HG03439 (cell line): Measurements from ENCODE around the gene KCTD2.

Experiments
- ATAC-seq: cut with Tn5 transposase; IDR thresholded peaks from one replicate; pipeline ENCODE4 v1.9.1; 2021; ENCODE audit warnings: mild to moderate bottlenecking, moderate library complexity; ENCODE audit not compliant: unreplicated experiment

Gene KCTD2

DNA sequence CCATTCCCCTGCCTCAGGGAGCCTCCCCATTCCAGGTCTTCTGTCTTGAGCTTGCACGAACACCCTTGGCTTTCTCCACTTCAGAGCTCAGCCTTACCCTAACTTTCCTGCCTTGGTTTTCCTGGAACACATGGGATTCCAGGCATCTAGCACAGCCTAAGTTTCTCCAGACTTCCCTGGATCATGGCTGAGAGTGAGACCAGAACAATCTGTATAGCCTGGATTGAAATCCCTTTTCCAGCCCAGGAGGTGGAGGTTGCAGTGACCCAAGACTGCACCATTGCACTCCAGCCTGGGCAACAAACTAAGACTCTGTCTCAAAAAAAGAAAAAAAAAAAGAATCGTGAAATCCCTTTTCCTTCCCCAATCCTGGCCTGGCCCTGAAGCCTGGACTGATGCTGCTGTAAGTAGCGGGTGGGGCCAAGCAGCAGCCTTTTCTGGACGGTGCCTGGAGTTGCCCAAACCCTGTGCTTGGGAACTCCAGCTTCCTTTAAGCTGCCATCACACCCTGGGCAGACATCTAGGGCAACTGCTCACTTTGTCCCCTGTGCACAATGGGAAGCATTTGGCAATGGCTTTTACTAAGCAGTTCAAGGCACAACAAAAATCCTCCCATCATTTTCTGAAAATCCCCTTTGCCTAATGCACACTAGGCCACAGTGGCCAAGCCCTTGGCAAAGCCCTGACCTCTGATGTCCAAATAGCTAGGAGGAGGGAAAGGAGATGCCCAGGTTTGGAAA lies 28.7 kb downstream of the KCTD2 start:
- ATAC-seq = no peak

DNA sequence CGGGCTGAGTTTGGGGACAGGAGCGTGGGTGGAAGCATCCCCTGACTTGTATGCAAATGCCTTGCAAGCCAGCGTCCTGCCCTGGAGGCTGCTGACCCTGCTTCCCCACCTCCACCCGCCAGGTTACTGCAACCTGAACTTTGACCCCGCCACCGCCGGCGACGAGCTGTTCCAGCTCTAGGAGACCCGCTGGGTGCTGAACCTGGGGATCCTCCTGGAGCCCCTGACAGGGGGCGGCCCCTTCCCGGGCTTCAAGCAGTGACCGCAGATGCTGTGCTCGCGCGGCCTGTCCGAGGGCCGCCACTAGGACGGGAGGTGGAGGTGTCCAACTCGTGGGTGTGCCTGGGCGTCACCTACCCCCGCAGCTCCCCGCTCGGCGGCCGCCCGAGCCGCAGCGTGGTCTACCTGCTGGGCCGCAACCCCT lies 30.1 kb downstream of the KCTD2 start:
- ATAC-seq = no peak

DNA sequence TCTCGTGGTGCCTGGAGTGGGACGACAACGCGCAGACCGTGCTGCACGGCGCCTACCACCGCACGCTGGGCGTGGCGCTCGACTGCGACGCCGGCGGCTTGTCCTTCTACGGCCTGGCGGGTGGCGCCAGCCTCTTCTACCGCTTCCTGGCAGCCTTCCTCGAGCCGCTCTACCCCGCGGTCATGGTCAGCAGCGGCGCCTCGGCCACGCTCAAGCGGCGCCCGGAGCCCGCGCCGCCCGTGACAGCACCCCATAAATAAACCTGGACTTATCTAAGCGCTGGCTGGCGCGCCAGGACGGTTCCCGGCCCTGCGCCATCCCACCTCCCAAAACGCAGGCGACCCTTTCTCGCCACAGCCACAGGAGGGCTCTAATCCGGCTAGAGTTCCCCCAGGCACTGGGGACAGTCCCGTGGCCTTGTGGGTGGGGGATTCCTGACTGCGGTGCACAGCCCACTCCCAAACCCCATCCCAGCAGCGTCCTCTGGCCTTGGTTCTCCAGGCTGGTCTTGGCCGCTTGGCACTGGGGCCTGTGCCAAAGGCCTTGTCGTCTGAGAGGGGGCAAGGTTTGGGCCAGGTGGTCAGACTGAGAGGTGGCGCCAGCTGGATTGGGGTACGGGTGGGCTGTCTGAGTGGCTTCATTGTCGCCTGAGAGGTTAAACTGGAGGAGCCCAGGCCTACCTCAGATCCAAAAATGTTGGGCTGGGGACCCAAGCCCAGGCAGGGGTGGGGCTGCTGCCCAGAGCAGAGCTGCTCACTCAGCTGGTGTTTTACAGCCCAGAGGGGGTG lies 30.7 kb downstream of the KCTD2 start:
- ATAC-seq = no peak

DNA sequence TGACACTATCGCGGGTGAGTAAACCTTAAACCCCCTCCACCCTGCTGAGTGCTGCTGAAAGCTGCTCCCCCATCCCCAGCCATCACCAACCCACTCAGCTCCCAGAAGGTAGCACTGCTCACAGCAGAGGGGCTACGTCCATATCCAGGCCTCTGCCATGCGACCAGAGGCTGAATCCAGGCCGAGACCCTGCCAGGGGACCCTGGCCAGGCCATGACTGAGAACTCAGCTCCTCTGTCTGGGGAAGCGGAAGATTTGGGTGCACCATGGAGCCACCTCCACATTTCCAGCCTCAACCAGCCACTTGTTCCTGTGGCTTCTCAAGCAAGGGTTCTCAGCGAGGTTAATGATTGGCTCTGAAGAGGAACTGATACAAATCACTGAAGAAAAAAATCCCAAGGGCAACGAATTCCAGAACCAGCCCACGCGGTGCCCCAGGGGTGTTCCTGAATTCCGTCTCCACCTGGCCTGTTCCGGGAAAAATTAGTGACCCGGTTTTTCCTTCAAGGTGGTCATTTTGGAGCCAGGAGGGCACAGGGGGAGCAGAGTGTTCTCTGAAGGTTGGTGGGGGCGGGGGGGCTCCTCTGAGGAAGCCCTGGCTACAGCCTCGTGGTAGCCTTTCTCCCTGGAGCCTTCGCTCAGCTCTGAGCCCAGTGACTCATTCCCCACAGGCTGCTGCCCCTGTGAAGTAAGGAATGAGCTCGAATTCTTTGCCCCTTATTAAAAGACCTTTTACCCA lies 31.4 kb downstream of the KCTD2 start:
- no peak for ATAC-seq

DNA sequence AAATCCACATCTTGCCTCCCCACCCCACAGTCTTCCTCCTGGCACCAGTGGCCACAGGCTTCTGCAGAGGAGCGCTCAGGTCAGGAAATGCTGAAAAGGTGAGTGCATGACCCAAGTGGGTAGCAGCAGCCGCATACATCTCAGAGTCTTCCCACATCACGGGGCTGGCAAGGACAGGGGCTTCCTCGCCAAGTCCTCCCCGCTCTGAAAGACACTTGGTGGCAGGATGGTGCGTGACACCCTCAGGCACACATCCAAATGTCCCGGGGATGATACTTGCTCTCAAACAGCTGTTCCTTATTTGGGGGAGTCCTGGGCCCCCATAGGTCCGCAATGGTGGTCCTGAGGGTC lies 32.0 kb downstream of the KCTD2 start:
- ATAC-seq = no peak

DNA sequence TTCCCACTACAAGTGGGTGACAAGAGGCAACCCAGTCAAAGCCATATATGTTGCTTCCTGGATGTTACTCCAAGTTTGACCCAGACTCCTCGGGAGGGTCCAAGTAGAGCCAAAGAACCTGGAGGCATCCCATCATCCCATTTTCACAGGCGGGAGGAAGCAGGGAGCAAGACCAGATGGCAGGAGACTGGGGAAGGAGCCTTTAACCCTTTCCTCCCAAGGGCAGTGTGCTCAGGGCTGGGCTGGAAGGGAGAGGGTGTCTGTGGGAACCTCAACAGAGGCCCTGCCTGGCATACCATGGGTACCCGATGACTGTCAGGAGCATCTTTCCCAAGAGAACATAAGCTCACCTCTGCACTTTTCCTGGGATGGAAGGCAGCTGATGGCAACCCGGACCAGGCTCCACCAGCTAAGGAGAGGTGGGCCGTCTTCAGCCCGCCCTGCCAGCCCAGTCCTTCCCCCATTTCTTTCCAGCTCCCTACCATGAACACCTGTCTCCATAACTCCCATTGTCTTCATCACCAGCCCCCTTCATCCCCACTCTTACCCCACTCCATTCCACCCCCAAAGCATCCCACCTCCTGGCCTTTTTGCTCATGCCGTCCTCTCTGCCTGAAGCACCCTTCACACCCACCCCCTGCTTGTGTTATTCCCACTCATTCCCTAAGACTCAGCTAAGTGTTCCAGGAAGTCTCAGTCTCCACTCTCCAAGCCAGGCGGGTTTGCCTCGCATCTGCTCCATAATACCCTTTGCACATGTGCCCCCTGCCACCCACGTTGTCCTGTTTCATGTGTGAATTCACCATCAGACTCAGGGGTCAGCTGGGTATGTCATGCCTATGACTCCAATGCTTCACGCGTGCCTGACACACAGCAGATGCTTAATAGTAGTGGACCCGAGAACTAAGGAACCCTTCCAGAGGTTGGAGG lies 34.9 kb downstream of the KCTD2 start:
- no peak for ATAC-seq

DNA sequence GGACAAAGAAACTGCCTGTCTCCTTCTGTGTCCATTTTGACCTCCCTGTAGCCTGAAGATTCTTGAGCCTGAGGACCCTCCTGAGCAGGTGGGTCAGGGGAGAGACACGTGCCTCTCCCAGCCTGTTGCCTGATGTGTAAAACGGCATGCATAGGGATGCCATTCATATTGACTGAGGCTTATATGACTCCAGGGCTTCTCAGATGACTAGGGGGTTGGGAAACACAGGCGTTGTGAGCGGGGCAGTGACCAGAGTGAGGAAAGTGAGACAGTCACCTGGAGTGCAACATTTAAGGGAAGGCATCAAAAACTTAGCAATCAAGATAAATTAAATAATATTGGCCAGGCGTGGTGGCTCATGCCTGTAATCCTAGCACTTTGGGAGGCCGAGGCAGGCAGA lies 35.7 kb downstream of the KCTD2 start:
- no peak for ATAC-seq

DNA sequence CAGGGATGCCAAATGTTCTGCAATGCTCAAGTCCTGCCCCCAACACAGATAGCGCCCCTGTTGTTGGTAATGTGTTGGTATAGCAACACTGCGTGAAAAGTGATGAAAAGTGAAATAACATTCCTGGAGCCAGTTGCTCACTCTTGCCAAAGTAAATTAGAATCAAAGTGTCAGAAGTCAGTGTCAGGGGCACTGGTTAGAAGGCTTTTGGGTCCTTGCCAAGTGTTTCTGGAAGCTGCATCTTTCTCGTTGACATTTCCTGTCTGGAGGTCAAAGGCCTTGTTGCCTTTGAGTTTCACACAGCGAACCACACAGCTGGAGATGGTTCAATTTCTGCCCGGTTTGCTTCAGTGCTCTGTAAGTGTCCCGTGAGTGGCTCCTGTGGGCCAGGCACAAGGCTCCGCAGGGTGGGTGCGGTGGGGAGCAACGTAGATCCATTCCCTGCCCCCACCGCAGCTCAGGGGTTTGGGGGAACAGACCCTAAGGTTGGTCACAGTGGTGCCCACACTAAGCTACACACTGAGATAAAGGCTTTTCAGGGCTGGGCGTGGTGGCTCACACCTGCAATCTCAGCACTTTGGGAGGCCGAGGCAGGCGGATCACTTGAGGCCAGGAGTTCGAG lies 37.1 kb downstream of the KCTD2 start:
- no peak for ATAC-seq

DNA sequence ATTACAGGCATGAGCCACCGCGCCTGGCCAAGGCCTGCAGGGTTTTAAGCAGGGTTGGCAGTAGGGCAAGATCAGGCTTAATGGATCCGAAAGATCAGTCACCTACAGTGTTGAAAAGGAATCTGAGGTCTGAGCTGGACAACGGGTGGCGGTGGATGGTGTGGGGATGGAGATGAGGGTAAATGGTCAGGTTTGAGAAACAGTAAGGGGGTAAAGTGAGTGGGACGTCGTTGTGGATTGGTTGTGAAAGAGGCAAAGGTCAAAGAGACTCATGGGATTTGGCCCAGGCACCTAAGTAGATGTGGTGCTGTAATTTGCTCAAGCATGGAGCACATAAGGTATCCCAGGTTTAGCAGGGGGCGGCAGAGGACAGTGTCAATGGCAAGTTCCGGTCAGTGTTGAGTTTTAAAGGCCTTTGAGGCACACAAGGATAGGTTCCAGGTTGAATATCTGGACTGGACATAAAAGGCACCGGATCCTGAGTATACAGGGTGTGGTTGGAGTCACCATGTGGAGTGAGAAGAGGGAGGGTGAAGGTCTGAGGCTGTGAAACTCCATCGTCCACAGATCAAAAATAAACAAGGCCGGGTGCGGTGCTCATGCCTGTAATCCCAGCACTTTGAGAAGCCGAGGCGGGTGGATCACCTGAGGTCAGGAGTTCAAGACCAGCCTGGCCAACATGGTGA lies 39.6 kb downstream of the KCTD2 start:
- no peak for ATAC-seq

DNA sequence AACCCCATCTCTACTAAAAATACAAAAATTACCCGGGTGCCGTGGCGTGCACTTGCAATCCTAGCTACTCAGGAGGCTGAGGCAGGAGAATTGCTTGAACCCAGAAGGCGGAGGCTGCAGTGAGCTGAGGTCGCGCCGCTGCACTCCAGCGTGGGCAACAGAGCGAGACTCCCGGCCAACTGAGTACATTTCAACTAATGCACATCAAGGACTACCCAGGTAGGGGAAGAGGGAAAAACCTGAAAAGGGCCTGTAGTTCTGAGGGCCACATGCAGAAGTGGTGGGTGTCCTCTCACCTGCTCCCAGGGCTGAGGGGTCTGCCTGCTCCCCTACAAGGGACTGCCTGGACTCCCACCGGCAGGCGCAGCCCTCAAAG lies 40.1 kb downstream of the KCTD2 start:
- ATAC-seq = no peak

DNA sequence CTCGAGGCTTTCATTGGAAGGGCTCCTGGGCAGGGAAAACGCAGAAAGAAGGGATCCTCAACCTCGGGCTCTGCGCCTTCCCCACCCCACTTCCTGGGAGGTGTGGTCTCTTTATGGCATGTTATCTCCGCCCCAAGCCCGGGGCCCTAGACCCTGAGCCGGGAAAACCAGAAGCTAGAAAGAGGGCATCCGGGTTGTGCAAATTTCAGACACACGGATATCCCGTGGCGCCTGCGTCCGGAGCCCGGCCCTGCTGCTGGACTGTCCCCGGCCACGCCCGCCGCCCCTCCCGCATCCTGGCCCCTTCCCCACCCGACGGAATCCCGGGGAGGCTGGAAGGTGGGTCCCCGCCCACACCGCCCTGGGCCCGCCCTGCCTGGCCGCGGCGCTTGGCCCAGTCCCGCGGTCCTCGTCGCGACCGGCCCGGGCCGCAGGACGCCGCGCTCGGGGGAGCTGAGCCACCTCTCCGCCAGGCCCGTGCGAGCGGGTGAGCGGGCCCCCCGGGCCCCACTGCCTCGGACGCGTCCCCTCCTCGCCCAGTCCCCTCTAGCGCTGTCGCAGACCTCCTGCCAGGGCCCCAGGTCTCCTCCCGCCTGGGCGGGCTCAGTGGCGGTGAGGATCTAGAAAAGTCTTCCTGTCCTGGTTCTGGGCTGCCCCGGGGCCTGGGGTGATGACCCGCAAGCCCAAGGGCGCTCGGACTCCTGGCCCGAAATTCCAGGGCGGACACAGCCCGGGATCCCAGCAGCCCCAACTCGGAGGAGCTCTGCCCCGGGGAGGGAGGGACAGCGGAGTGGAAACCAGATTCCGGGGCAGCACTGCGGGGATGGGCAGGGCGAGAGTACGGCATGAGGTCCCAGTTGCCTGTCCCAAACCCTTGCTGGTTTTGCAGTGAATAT lies 40.8 kb downstream of the KCTD2 start, which contains the start of gene SLC16A5:
Gene SLC16A5, plus strand, starts transcription at position 397 of the 896 bp plus-strand sequence. CDS start 5,683 bp downstream, outside the sequence.
- no peak for ATAC-seq

DNA sequence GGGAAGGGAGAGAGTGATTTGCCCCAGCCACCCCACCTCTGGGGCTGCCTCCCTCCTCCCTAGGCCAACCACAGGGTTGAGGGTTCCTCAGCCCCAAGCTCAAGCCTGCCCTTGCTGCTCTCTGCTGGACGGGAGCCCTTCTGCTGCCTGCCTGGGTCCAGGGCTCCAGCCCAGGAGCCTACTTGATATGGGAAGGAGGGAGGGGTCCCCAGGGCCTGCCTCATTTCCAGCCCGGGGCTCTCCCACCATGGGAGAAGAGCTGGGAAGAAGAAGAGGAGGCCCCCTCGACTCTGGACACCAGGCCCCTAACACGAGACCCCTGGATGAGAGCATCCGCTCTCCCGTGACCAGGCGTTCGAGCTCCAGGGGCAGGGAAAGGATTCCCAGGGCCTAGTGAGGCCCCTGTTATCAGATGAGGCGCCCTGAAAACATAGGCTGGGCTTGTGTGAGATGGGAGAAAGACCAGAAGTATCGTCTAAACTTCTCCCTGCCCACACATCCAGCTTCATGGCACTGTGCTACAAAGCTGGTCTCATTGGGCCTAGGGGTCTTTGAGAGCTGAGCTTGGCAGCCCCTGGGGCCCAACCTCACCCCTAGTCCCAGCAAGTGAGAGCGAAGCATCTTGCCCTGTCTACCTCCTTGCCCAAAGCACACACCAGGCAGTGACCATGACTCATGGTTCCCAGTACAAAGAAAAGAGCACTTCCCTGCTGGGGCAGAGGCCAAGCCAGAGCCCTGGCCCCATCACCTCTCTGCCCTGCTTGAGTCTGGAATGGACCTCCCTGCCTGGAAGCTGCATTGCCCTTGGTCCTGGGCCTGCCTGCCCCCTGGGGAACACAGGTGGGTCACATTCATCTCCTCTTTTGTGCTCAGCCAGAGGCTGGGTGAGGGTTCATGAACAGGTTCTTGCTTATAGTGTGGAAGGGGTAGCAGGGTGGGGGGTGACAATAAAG lies 41.7 kb downstream of the KCTD2 start:
- no peak for ATAC-seq

DNA sequence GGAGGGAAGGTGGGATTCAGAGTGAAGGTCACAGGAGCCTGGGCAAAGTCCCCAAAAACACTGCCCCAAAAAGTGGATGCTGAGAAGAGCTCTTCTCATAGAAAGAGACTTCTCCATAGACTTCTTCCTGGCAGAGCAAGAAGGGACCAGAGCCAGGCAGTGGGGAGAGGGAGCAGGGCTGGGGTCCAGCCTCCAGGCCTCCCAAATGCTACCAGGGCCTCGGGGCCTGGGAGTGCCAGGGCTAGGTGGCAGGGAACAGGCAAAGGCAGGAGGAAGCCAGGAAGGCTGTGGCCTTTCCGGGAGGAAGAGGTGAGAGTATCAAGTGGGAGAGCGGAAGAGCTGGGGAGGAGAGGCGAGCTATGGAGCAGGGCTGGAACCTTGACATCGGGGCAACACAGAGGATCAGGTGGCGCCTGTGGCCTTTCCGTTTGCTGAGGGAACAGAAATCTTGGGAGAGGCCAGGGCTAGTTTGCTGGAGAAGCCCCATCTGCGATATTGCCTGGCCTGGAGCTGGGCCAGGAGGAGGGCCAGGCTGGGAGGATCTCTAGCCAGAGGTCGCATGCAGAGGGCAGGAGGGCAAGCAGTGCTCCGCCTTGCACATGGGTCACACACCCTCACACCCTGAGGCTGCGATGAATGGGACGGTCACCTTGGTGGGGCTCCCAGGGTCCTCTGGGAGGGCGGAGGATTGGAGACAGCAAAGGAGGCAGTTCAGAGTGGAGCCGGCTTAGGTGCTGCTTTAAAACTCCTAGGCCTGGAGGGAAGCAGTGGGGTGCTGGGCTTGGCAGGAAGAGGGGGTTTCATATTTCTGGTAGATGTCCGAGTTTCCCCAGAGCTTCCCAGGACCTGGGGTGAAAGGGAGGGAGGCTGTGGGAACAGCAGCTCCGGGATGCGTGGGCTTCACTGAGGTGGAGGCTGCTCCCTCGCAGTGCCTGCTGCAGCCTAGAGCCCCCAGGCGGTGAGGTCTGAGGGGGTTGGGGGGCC lies 44.1 kb downstream of the KCTD2 start:
- ATAC-seq = no peak

DNA sequence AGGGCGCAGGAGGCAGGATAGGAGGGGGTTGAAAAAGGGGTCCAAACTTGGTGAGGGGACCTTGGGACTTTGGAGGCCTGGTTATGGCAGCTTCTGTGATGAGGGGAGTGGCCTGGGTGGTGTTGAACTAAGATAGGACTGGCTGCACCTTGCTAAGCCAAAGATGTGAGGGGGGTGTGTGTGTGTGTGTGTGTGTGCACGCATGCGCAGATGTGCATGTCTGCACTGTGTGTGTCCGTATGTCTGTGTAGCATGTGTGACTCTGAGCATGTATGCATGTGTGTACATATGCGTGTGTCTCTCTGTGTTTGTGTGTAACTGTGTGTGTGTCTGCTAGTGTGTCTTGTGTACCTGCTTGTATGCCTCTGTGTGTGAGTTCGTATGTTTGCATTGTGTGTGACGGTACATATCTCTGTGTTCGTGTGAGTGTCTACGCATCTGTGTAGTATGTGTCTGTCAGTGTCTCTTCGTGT lies 44.9 kb downstream of the KCTD2 start:
- no peak for ATAC-seq

DNA sequence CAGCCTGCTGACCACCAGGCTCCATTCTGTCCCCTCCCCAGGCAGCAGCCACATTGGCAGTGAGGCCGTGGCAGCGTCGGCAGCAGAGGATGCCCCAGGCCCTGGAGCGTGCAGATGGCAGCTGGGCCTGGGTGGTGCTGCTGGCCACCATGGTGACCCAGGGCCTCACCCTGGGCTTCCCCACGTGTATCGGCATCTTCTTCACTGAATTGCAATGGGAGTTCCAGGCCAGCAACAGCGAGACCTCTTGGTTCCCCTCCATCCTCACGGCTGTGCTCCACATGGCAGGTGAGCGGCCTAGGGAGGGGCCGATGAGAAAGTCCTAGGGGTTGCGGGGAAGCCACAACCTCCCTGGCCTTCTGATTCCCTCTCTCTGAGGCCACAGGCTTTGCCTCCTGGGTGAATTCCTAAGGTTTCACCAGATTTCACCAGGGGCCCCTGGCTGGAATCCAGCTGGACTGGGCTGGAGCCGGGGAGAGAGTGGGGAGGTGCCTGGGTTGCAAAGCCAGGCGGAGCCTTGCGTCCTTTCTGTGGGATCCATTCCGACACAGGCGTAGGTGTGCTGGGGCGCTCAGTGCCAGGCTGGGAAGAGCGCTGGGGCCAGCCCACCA lies 46.6 kb downstream of the KCTD2 start:
- no peak for ATAC-seq
